Stimulated activated memory B cell treated with anti-CD40 and anti-IgM and Interleukin-4, amounts not matched to agents 10 μg/mL and 1 μg/mL and 100 μg/mL, for 72 hours (primary cell): ENCODE results near the gene CHRDL2.
"Not testable (repeated sequence)": the region's sequence is repeated elsewhere in the genome, so short reads cannot be mapped to it uniquely, and the experiment has no call there.

ENCODE experiments used
- ATAC-seq: fragments of 150-1000 bp; cut with Tn5 transposase; 2 replicates; pipeline ENCODE4 v1.10.0; 2021
- H3K27ac Mint-ChIP-seq: one replicate; pipeline ENCODE4 v1.8.0; 2022; ENCODE audit warnings: mild to moderate bottlenecking, mixed read lengths
- H3K27me3 Mint-ChIP-seq: one replicate; pipeline ENCODE4 v1.8.0; 2022; ENCODE audit warnings: mixed read lengths
- H3K36me3 Mint-ChIP-seq: one replicate; pipeline ENCODE4 v1.8.0; 2022; ENCODE audit warnings: mixed read lengths
- H3K4me1 Mint-ChIP-seq: one replicate; pipeline ENCODE4 v1.8.0; 2022; ENCODE audit warnings: mixed read lengths
- H3K4me3 Mint-ChIP-seq: one replicate; pipeline ENCODE4 v1.8.0; 2022; ENCODE audit warnings: mild to moderate bottlenecking, moderate library complexity, mixed read lengths
- H3K9me3 Mint-ChIP-seq: one replicate; pipeline ENCODE4 v1.8.0; 2022; ENCODE audit warnings: mixed read lengths

Gene CHRDL2

GRCh38 chr11:74678041-74678440, 53.2 kb downstream of the CHRDL2 start:
- Mint-ChIP-seq H3K9me3 (no peaks in the 10 kb centered on the region), H3K36me3 (no peaks in the 10 kb centered on the region), H3K27me3 (peaks cover 33% of the 10 kb centered on the region), H3K4me3 (no peak overlapping the region), H3K27ac (no peak overlapping the region), H3K4me1 (no peaks in the 10 kb centered on the region)
- no peak for ATAC-seq

- Mint-ChIP-seq H3K36me3 (no peaks in the 10 kb centered on the region), H3K27me3 (peaks cover 23% of the 10 kb centered on the region)
- ATAC-seq: no peak
Observed at GRCh38 chr11:74677131-74677530, 54.1 kb downstream of the CHRDL2 start.

GRCh38 chr11:74676596-74676995, 54.6 kb downstream of the CHRDL2 start:
- no peaks in the 10 kb centered on the region for H3K36me3 Mint-ChIP-seq
- peaks cover 18% of the 10 kb centered on the region for H3K27me3 Mint-ChIP-seq
- no peaks in the 10 kb centered on the region for H3K9me3 Mint-ChIP-seq
- no peak overlapping the region for H3K27ac Mint-ChIP-seq
- no peak overlapping the region for H3K4me3 Mint-ChIP-seq
- no peaks in the 10 kb centered on the region for H3K4me1 Mint-ChIP-seq
- no peak for ATAC-seq

More at GRCh38 chr11:74677131-74677530, 54.1 kb downstream of the CHRDL2 start:
- Mint-ChIP-seq H3K4me1 (no peaks in the 10 kb centered on the region), H3K27ac (no peak overlapping the region), H3K9me3 (no peaks in the 10 kb centered on the region), H3K4me3 (no peak overlapping the region)

GRCh38 chr11:74675761-74676160, 55.5 kb downstream of the CHRDL2 start:
- H3K9me3 Mint-ChIP-seq: no peaks in the 10 kb centered on the region
- ATAC-seq: no peak
- no peaks in the 10 kb centered on the region for H3K36me3 Mint-ChIP-seq
- H3K4me1 Mint-ChIP-seq: no peaks in the 10 kb centered on the region
- no peak overlapping the region for H3K4me3 Mint-ChIP-seq
- peaks cover 11% of the 10 kb centered on the region for H3K27me3 Mint-ChIP-seq
- H3K27ac Mint-ChIP-seq: no peak overlapping the region

GRCh38 chr11:74673693-74674360, 57.4 kb downstream of the CHRDL2 start:
- no peak overlapping the region for H3K4me3 Mint-ChIP-seq
- no peak overlapping the region for H3K27ac Mint-ChIP-seq
- no peaks in the 10 kb centered on the region for H3K36me3 Mint-ChIP-seq
- H3K27me3 Mint-ChIP-seq: no peaks in the 10 kb centered on the region
- H3K4me1 Mint-ChIP-seq: no peaks in the 10 kb centered on the region
- ATAC-seq: no peak
- H3K9me3 Mint-ChIP-seq: no peaks in the 10 kb centered on the region

- no peaks in the 10 kb centered on the region for H3K4me1 Mint-ChIP-seq
- no peak for ATAC-seq
- H3K36me3 Mint-ChIP-seq: no peaks in the 10 kb centered on the region
- no peak overlapping the region for H3K4me3 Mint-ChIP-seq
- H3K27me3 Mint-ChIP-seq: no peaks in the 10 kb centered on the region
- no peak overlapping the region for H3K27ac Mint-ChIP-seq
- no peaks in the 10 kb centered on the region for H3K9me3 Mint-ChIP-seq
Observed at GRCh38 chr11:74672956-74673692, 58.1 kb downstream of the CHRDL2 start.

GRCh38 chr11:74672332-74672955, 58.8 kb downstream of the CHRDL2 start:
- no peaks in the 10 kb centered on the region for H3K36me3 Mint-ChIP-seq
- no peaks in the 10 kb centered on the region for H3K27me3 Mint-ChIP-seq
- H3K4me1 Mint-ChIP-seq: no peaks in the 10 kb centered on the region
- no peaks in the 10 kb centered on the region for H3K9me3 Mint-ChIP-seq
- ATAC-seq: no peak
- H3K27ac Mint-ChIP-seq: no peak overlapping the region
- H3K4me3 Mint-ChIP-seq: no peak overlapping the region

- ATAC-seq: no peak
- H3K27ac Mint-ChIP-seq: no peak overlapping the region
- H3K9me3 Mint-ChIP-seq: no peaks in the 10 kb centered on the region
- H3K27me3 Mint-ChIP-seq: no peaks in the 10 kb centered on the region
- no peaks in the 10 kb centered on the region for H3K4me1 Mint-ChIP-seq
- H3K36me3 Mint-ChIP-seq: no peaks in the 10 kb centered on the region
- no peak overlapping the region for H3K4me3 Mint-ChIP-seq
Observed at GRCh38 chr11:74671520-74672196, 59.6 kb downstream of the CHRDL2 start.

GRCh38 chr11:74670171-74670570, 61.1 kb downstream of the CHRDL2 start:
- Mint-ChIP-seq H3K36me3 (no peaks in the 10 kb centered on the region), H3K9me3 (no peaks in the 10 kb centered on the region), H3K27ac (no peak overlapping the region), H3K4me1 (no peaks in the 10 kb centered on the region), H3K27me3 (no peaks in the 10 kb centered on the region), H3K4me3 (no peak overlapping the region)
- peak; percentile 6 for ATAC-seq

GRCh38 chr11:74669211-74670160, 61.7 kb downstream of the CHRDL2 start:
- H3K4me1 Mint-ChIP-seq: no peaks in the 10 kb centered on the region
- H3K27me3 Mint-ChIP-seq: no peaks in the 10 kb centered on the region
- H3K27ac Mint-ChIP-seq: no peak overlapping the region
- no peaks in the 10 kb centered on the region for H3K36me3 Mint-ChIP-seq
- H3K4me3 Mint-ChIP-seq: no peak overlapping the region
- no peaks in the 10 kb centered on the region for H3K9me3 Mint-ChIP-seq
- ATAC-seq: no peak

GRCh38 chr11:74663315-74663714, 67.9 kb downstream of the CHRDL2 start:
- ATAC-seq: no peak
- Mint-ChIP-seq H3K4me3 (no peak overlapping the region), H3K27me3 (no peaks in the 10 kb centered on the region), H3K4me1 (no peaks in the 10 kb centered on the region), H3K36me3 (peaks cover 49% of the 10 kb centered on the region), H3K27ac (no peak overlapping the region), H3K9me3 (peaks cover 19% of the 10 kb centered on the region)

GRCh38 chr11:74662487-74663103, 68.6 kb downstream of the CHRDL2 start:
- no peaks in the 10 kb centered on the region for H3K4me1 Mint-ChIP-seq
- peaks cover 24% of the 10 kb centered on the region for H3K9me3 Mint-ChIP-seq
- H3K27ac Mint-ChIP-seq: no peak overlapping the region
- no peak overlapping the region for H3K4me3 Mint-ChIP-seq
- H3K27me3 Mint-ChIP-seq: no peaks in the 10 kb centered on the region
- ATAC-seq: no peak
- H3K36me3 Mint-ChIP-seq: peaks cover 56% of the 10 kb centered on the region

- H3K27me3 Mint-ChIP-seq, H3K27ac Mint-ChIP-seq, H3K4me1 Mint-ChIP-seq, H3K4me3 Mint-ChIP-seq, ATAC-seq: not testable (repeated sequence)
- peaks cover 28% of the 10 kb centered on the region for H3K9me3 Mint-ChIP-seq
- H3K36me3 Mint-ChIP-seq: peaks cover 76% of the 10 kb centered on the region
Observed at GRCh38 chr11:74659124-74659523, 72.1 kb downstream of the CHRDL2 start.

GRCh38 chr11:74654976-74655375, 76.2 kb downstream of the CHRDL2 start:
- no peak overlapping the region for H3K27ac Mint-ChIP-seq
- H3K36me3 Mint-ChIP-seq: peaks cover 80% of the 10 kb centered on the region
- H3K4me1 Mint-ChIP-seq: no peaks in the 10 kb centered on the region
- no peak for ATAC-seq
- H3K4me3 Mint-ChIP-seq: no peak overlapping the region
- H3K27me3 Mint-ChIP-seq: no peaks in the 10 kb centered on the region
- peaks cover 18% of the 10 kb centered on the region for H3K9me3 Mint-ChIP-seq
